ENCODE measurements around the gene EPHA10.

EPHA10 gene

GRCh38 chr1:37676281-37677142 lies 88.4 kb downstream of the EPHA10 start:
- DNase-seq (ENCODE audit: low read depth in 2 of 2, low spot score in 1 of 2) = no peak

GRCh38 chr1:37673920-37674319 lies 91.0 kb downstream of the EPHA10 start:
- peak in 1 of 2 donors; percentile 24 for DNase-seq (ENCODE audit: low read depth in 2 of 2, low spot score in 1 of 2)

- DNase-seq (ENCODE audit: low read depth in 2 of 2, low spot score in 1 of 2) = no peak
Measured at GRCh38 chr1:37672136-37672870, 92.6 kb downstream of the EPHA10 start.

- DNase-seq (ENCODE audit: low read depth in 2 of 2, low spot score in 1 of 2) = no peak
Measured at GRCh38 chr1:37671261-37671660, 93.7 kb downstream of the EPHA10 start.

- no peak for DNase-seq (ENCODE audit: low read depth in 2 of 2, low spot score in 1 of 2)
Measured at GRCh38 chr1:37670133-37670532, 94.8 kb downstream of the EPHA10 start.

GRCh38 chr1:37667023-37667671 lies 97.8 kb downstream of the EPHA10 start:
- no peak for DNase-seq (ENCODE audit: low read depth in 2 of 2, low spot score in 1 of 2)

GRCh38 chr1:37666241-37666867 lies 98.6 kb downstream of the EPHA10 start:
- no peak for DNase-seq (ENCODE audit: low read depth in 2 of 2, low spot score in 1 of 2)
